Skeletal muscle satellite cell (primary cell): Measurements from ENCODE around the gene SH2D2A.

Source experiments
- H3K27me3 ChIP-seq: 2 replicates; pipeline ENCODE4 v1.7.0; 2013; ENCODE audit warnings: low read length; ENCODE audit not compliant: control insufficient read depth, insufficient read depth
- H3K36me3 ChIP-seq: 2 replicates; pipeline ENCODE4 v1.7.0; 2013; ENCODE audit warnings: mild to moderate bottlenecking, control low read depth, low read length; ENCODE audit not compliant: insufficient read depth
- H3K4me1 ChIP-seq: 2 replicates; pipeline ENCODE4 v1.7.0; 2013; ENCODE audit warnings: low read length; ENCODE audit not compliant: control insufficient read depth, insufficient read depth
- H3K4me2 ChIP-seq: 2 replicates; pipeline ENCODE4 v1.7.0; 2013; ENCODE audit warnings: mild to moderate bottlenecking, low read length
- H3K4me3 ChIP-seq: 2 replicates; pipeline ENCODE4 v1.7.0; 2013; ENCODE audit warnings: low read length
- H3K9ac ChIP-seq: 2 replicates; pipeline ENCODE4 v1.7.0; 2013; ENCODE audit warnings: mild to moderate bottlenecking, low read depth, low read length, moderate library complexity
- H3K9me3 ChIP-seq: replicated peaks from 2 replicates; pipeline ENCODE4 v1.7.0; 2013; ENCODE audit warnings: mild to moderate bottlenecking, control low read depth, low read length

The SH2D2A gene

GRCh38 chr1:156846643-156847042 lies 30.0 kb upstream of the SH2D2A start:
- H3K27me3 ChIP-seq: peaks cover 77% of the 10 kb centered on the region
- H3K9me3 ChIP-seq: no peaks in the 10 kb centered on the region
- no peaks in the 10 kb centered on the region for H3K4me1 ChIP-seq

GRCh38 chr1:156845953-156846545 lies 29.4 kb upstream of the SH2D2A start:
- no peaks in the 10 kb centered on the region for H3K4me1 ChIP-seq
- no peak overlapping the region for H3K9ac ChIP-seq
- H3K36me3 ChIP-seq: no peaks in the 10 kb centered on the region
- H3K27me3 ChIP-seq: peaks cover 75% of the 10 kb centered on the region
- H3K4me3 ChIP-seq: no peak overlapping the region
- H3K4me2 ChIP-seq: no peak overlapping the region
- no peaks in the 10 kb centered on the region for H3K9me3 ChIP-seq

More at GRCh38 chr1:156846643-156847042, 30.0 kb upstream of the SH2D2A start:
- no peak overlapping the region for H3K9ac ChIP-seq
- H3K4me3 ChIP-seq: no peak overlapping the region
- H3K4me2 ChIP-seq: no peak overlapping the region
- no peaks in the 10 kb centered on the region for H3K36me3 ChIP-seq

GRCh38 chr1:156845055-156845952 lies 28.7 kb upstream of the SH2D2A start:
- Histone ChIP-seq H3K9ac (no peak overlapping the region), H3K4me1 (no peaks in the 10 kb centered on the region), H3K4me2 (no peak overlapping the region), H3K27me3 (peaks cover 78% of the 10 kb centered on the region), H3K4me3 (no peak overlapping the region), H3K9me3 (no peaks in the 10 kb centered on the region), H3K36me3 (no peaks in the 10 kb centered on the region)

GRCh38 chr1:156844638-156845037 lies 28.0 kb upstream of the SH2D2A start:
- no peak overlapping the region for H3K9ac ChIP-seq
- no peak overlapping the region for H3K4me3 ChIP-seq
- H3K4me2 ChIP-seq: no peak overlapping the region
- peaks cover 81% of the 10 kb centered on the region for H3K27me3 ChIP-seq
- H3K9me3 ChIP-seq: no peaks in the 10 kb centered on the region
- H3K36me3 ChIP-seq: no peaks in the 10 kb centered on the region
- H3K4me1 ChIP-seq: no peaks in the 10 kb centered on the region

- Histone ChIP-seq H3K9me3 (no peaks in the 10 kb centered on the region), H3K27me3 (peaks cover 84% of the 10 kb centered on the region), H3K36me3 (no peaks in the 10 kb centered on the region), H3K4me3 (no peak overlapping the region), H3K4me1 (no peaks in the 10 kb centered on the region), H3K4me2 (no peak overlapping the region), H3K9ac (no peak overlapping the region)
These were observed 27.5 kb upstream of the SH2D2A start for GRCh38 chr1:156844102-156844501.

GRCh38 chr1:156842618-156843300 lies 26.1 kb upstream of the SH2D2A start:
- Histone ChIP-seq H3K36me3 (no peaks in the 10 kb centered on the region), H3K9me3 (no peaks in the 10 kb centered on the region), H3K4me1 (no peaks in the 10 kb centered on the region), H3K4me2 (no peak overlapping the region), H3K4me3 (no peak overlapping the region), H3K27me3 (peaks cover 86% of the 10 kb centered on the region), H3K9ac (no peak overlapping the region)

GRCh38 chr1:156841295-156841855 lies 24.7 kb upstream of the SH2D2A start:
- Histone ChIP-seq H3K9ac (no peak overlapping the region), H3K9me3 (no peaks in the 10 kb centered on the region), H3K27me3 (peaks cover 86% of the 10 kb centered on the region), H3K4me1 (no peaks in the 10 kb centered on the region), H3K4me2 (no peak overlapping the region), H3K4me3 (no peak overlapping the region), H3K36me3 (no peaks in the 10 kb centered on the region)

GRCh38 chr1:156840898-156841279 lies 24.2 kb upstream of the SH2D2A start:
- Histone ChIP-seq H3K9ac (no peak overlapping the region), H3K9me3 (no peaks in the 10 kb centered on the region), H3K4me1 (no peaks in the 10 kb centered on the region), H3K4me2 (no peak overlapping the region), H3K4me3 (no peak overlapping the region), H3K27me3 (peaks cover 86% of the 10 kb centered on the region), H3K36me3 (no peaks in the 10 kb centered on the region)

- Histone ChIP-seq H3K4me2 (no peak overlapping the region), H3K9me3 (no peaks in the 10 kb centered on the region), H3K4me3 (no peak overlapping the region), H3K27me3 (peaks cover 86% of the 10 kb centered on the region), H3K36me3 (no peaks in the 10 kb centered on the region), H3K4me1 (no peaks in the 10 kb centered on the region), H3K9ac (no peak overlapping the region)
These were observed 23.7 kb upstream of the SH2D2A start for GRCh38 chr1:156840186-156840897.

- Histone ChIP-seq H3K4me2 (no peak overlapping the region), H3K27me3 (peaks cover 86% of the 10 kb centered on the region), H3K9me3 (no peaks in the 10 kb centered on the region), H3K4me3 (no peak overlapping the region), H3K4me1 (no peaks in the 10 kb centered on the region), H3K9ac (no peak overlapping the region), H3K36me3 (no peaks in the 10 kb centered on the region)
These were observed 22.9 kb upstream of the SH2D2A start for GRCh38 chr1:156839426-156840109.
